ENCODE measurements around the gene PEAK3.

DNA sequence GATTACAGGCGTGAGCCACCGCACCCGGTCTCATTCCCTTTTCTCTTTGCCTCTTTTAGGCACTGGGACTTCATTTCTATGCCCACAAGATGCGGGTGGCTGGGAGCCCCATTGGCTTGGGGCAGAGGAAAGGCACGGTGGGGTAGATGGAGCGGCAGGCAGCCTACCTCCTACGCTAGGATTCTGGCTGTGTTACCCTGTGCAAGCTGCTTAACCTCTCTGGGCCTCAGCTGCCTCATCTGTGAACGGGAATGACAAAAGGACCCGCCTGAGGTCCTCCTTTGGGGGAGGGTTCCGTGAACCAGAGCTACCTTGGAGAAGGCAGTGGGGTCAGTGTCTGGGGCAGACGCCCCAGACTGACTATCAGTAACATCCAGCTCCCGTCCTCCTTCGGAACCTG lies 35.3 kb upstream of the PEAK3 start:
- TF ChIP-seq, protein P1, sequence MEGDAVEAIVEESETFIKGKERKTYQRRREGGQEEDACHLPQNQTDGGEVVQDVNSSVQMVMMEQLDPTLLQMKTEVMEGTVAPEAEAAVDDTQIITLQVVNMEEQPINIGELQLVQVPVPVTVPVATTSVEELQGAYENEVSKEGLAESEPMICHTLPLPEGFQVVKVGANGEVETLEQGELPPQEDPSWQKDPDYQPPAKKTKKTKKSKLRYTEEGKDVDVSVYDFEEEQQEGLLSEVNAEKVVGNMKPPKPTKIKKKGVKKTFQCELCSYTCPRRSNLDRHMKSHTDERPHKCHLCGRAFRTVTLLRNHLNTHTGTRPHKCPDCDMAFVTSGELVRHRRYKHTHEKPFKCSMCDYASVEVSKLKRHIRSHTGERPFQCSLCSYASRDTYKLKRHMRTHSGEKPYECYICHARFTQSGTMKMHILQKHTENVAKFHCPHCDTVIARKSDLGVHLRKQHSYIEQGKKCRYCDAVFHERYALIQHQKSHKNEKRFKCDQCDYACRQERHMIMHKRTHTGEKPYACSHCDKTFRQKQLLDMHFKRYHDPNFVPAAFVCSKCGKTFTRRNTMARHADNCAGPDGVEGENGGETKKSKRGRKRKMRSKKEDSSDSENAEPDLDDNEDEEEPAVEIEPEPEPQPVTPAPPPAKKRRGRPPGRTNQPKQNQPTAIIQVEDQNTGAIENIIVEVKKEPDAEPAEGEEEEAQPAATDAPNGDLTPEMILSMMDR (IDR thresholded peaks at IDR 0.05; ENCODE audit: low read length) = no peak
- TF ChIP-seq EZH2 (optimal IDR thresholded peaks at IDR 0.05; ENCODE audit: low read depth, low read length) (no peak), EZH2phosphoT487 (IDR thresholded peaks at IDR 0.05; ENCODE audit: low read length) (no peak)
